MM.1S (cell line): ENCODE data around the gene SLX9.

Experiments used
- EZH2 ChIP-seq: fragments of 300-600 bp; sonication (generic); optimal IDR thresholded peaks from 2 replicates; pipeline ENCODE3; 2017; ENCODE audit warnings: low read depth, mild to moderate bottlenecking, antibody characterized with exemption, low read length, mixed read lengths
- TF ChIP-seq, protein P1 (sequence below): fragments of 300-600 bp; sonication (generic); IDR thresholded peaks from 2 replicates; pipeline ENCODE4 v1.5.1; 2016; ENCODE audit warnings: antibody characterized with exemption, low read length, mixed read lengths

DNA sequence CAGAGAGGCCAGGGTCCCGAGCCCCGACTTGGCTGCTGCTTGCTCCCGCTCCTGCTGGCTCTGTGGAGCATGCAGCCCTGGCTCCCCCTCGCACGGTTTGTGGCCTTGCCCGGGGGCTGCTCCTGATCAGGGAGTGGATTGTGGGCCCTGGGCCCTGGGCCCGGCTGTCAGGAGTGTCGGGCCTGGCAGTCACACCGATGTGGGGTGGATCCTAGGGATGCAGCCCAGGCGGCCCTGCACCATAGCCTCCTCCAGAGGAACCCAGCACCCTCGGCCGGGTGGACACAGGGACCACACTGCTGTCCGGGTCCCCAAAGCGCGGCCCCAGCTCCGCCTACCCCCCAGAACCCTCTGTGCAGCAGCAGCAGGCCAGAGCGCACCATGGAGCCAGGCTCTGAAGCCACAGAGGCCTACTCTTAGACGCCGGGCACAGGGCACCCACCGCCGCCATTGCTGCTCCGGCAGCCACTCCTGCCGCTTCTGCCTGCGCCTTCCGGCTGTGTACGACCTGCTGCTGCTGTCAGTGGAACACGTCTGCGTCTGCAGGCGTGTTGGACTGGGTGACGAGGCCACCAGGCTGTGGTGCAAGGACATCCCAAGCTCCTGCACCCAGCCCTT lies 9.4 kb downstream of the SLX9 start:
- TF ChIP-seq, protein P1, sequence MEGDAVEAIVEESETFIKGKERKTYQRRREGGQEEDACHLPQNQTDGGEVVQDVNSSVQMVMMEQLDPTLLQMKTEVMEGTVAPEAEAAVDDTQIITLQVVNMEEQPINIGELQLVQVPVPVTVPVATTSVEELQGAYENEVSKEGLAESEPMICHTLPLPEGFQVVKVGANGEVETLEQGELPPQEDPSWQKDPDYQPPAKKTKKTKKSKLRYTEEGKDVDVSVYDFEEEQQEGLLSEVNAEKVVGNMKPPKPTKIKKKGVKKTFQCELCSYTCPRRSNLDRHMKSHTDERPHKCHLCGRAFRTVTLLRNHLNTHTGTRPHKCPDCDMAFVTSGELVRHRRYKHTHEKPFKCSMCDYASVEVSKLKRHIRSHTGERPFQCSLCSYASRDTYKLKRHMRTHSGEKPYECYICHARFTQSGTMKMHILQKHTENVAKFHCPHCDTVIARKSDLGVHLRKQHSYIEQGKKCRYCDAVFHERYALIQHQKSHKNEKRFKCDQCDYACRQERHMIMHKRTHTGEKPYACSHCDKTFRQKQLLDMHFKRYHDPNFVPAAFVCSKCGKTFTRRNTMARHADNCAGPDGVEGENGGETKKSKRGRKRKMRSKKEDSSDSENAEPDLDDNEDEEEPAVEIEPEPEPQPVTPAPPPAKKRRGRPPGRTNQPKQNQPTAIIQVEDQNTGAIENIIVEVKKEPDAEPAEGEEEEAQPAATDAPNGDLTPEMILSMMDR, result no peak
- no peak for TF ChIP-seq EZH2
